HEK293T (cell line): ENCODE data around the gene ZNF777.

ENCODE experiments used
- CTBP1 ChIP-seq: fragments of 450-650 bp; IDR thresholded peaks from 2 replicates; pipeline ENCODE4 v1.6.1; 2016; ENCODE audit warnings: borderline replicate concordance
- SP1 ChIP-seq: fragments of 450-650 bp; IDR thresholded peaks from 2 replicates; pipeline ENCODE4 v1.6.1; 2017

DNA sequence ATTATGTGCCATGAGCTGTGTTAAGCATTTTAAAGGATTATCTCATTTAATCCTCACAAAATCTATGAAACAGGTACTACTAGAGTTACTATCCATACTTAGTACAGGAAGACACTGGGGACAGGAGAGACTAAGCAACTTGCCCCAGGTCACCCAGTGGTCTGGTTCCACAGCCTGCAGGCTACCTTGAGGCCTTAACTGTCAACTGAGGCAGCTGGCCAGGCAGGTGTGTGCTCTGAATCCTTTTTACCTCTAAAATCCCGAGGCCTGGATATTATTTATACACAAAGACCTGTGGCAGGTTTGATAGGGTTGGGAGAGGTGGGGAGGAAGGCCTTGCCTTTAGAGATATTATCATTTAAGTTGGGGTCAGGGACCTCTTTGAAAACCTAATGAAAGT, 3.1 kb downstream of the ZNF777 start:
- TF ChIP-seq SP1 (no peak), CTBP1 (no peak)
